Stomach (tissue), 4 donors: Measurements from ENCODE around the gene CSNK1E.

Experiments used
- CTCF ChIP-seq, 7 experiments: fragments of 450-650 bp in 4 of 7; fragments of 200-600 bp in 3 of 7; sonication (generic) in 3 of 7; IDR thresholded peaks; one replicate each; pipeline ENCODE4 v1.5.1; 2016 to 2019; ENCODE audit warnings: antibody characterized with exemption in 7 of 7, control low read depth in 2 of 7, mild to moderate bottlenecking in 1 of 7
- EP300 ChIP-seq: sonication (generic); formaldehyde crosslinking; IDR thresholded peaks from one replicate; pipeline ENCODE4 v1.6.1; 2017; ENCODE audit warnings: antibody characterized with exemption
- POLR2A ChIP-seq, 4 donors: fragments of 450-650 bp; IDR thresholded peaks; one replicate each; pipeline ENCODE4 v1.6.1; 2016; ENCODE audit warnings: antibody characterized with exemption in 4 of 4, control low read depth in 2 of 4, mild to moderate bottlenecking in 1 of 4, moderate library complexity in 1 of 4

DNA sequence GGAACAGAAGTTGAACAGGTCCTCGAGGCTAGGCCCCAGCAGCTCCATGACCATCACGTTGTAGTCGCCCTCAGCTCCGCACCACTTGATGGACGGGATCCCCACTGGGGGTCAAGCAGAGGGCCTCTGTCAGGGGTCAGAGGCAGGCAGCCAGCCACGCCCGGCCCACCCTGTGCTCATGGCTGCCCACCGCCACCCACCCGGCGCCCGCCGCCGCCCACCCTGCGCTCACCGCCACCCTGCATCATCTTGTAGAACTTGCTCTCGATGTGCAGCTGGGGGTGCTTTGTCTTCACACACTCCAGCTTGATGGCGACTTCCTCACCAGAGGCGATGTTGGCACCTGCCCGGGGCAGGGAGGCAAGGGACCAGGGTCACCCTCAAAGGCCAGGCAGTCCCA, 14.3 kb downstream of the CSNK1E start:
- TF ChIP-seq CTCF (IDR thresholded peaks at IDR 0.05): no peak
- no peak for TF ChIP-seq EP300
- TF ChIP-seq POLR2A (IDR thresholded peaks at IDR 0.05): no peak
